LHCN-M2 (cell line): ENCODE results near the gene CUX1. TPM values are rescaled to one million over a fixed set of nuclear protein-coding genes. Genes with fewer than 3 reads are reported as not detected.
A peak's percentile ranks its signal among the peaks of the same experiment; 100 is the strongest.

ENCODE experiments used
- DNase-seq: peaks from one replicate; pipeline ENCODE4 v3.0.0-alpha.2; 2012; ENCODE audit warnings: low read depth
- total RNA-seq: library from RNA; depleted of rRNA; stranded (reverse); fragments of >200 nt; gene quantifications from 2 replicates; pipeline ENCODE4 v1.2.3, GENCODE V29; 2014

Gene CUX1
- total RNA-seq, 1 experiment from 2014 or later, result 33.3 TPM

- no peak for DNase-seq
These were observed 73.5 kb downstream of the CUX1 start for GRCh38 chr7:101890749-101891523.

GRCh38 chr7:101891936-101892640 lies 74.7 kb downstream of the CUX1 start:
- DNase-seq, result no peak

GRCh38 chr7:101893341-101894082 lies 76.1 kb downstream of the CUX1 start:
- DNase-seq, result no peak

DNA sequence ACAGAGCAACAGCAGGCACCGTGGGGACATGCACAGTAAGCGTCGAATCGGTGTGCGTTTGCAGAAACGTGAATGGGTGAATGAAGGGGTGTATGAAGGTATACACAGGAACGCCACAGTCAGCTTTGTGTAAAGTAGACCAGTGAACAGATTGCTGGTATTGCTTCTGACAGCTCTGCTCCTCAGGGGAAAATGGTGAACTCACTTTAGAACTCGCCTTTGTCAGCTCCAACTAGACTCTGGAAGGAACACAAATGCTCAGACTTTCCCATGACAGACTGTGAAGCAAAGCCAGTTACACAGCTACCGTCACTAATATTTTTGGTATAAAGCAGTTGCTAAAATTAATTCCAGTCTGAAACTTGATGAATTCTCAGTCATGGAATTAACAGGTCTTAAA lies 78.9 kb downstream of the CUX1 start:
- DNase-seq, result no peak

DNA sequence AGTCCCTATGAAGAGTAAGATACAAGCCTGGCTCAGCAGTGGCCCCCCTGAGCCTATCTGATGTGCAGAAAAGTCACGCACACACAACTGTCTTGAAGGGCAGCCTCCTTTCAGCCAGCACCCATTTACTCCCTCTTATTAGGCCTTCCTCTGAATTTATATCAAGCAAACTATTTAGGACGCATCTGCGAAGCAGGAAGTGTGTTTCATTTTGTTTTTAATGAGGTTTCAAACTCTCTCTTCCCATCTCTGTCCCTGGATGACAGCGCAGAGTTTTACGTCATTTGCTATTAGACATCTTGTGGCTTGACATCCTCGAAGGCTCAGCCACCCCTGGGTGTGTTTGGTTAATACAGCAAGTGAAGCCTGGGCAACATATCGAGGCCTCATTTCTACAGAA lies 79.5 kb downstream of the CUX1 start:
- DNase-seq, result no peak

- no peak for DNase-seq
These were observed 80.7 kb downstream of the CUX1 start for GRCh38 chr7:101898106-101898505.

DNA sequence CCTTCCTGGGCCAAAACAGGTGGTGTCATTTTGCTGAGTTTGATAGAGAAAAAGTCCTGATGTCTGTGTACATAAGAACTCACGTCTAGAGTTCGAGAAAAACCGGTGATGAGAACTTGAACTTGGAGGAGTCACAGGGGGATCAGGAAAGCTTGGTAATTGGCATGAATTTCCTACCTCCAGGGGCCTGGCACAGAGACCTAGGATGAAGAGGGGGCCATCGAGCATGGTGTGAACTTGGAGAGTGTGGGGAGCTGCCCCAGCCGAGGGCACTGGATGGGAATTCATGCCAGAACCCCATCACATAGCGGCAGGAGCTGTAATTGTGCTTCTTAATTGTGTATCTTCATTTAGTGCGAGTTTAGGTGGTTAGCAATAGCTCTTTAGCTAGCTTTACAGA lies 82.2 kb downstream of the CUX1 start:
- no peak for DNase-seq

DNA sequence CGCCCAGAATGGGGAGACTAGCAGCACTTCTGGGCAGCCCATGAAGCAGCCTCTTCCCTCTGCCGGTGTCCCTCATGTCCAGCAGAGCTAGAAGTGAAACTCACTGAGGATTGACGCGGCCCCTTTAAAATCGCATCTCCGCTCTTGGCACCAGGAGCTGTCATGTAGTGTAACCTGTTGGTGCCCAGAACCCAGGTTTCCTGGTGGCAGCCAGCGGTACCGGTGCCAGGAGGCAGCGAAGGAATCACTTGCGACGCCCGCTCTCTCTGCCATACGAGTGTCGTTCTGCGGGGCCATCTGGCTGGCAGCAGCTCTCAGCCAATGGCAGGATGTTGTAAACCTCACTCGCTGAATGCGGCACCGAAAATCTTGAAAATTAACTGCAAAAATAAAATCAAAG lies 82.7 kb downstream of the CUX1 start:
- peak; percentile 19 for DNase-seq

DNA sequence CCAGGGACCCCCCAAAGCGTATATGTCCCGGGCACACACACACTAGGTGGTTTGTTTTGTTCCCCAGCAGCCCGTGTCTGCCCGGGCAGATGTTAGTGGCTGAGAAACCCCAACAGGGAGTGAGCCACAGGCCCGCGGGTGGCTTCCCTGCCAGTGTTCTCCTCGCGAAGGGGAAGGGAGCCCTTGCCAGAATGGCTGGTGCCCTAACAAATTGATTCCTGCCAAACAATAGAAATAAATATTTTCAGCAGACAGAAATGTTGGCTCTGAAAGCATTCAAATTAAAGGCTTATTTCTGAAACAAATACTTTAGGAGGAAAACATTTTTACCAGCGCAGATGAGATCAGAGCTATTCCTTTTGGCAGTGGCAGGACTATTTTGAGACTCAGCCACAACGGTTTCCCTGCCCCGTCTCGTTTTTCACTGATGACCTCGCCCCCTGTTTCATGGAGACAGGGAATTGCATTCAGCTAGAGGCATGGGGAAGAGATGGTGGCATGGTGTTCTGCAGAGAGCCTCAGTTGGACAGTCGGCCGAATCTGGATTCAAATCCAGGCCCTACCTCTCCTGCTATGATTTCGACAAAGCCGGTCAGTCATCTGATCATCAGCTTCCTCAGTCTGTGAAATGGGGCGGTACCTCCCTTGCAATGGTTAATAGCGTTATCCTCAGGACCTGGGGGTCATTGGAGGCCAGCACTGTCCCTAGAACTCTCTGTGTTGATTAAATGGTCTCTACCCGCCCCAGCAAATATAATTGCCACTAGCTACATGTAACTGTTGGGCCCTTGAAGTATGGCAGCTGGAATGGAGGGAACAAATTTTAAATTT lies 84.5 kb downstream of the CUX1 start:
- DNase-seq, result peak; percentile 38

- DNase-seq, result no peak
These were observed 85.5 kb downstream of the CUX1 start for GRCh38 chr7:101902680-101903514.

DNA sequence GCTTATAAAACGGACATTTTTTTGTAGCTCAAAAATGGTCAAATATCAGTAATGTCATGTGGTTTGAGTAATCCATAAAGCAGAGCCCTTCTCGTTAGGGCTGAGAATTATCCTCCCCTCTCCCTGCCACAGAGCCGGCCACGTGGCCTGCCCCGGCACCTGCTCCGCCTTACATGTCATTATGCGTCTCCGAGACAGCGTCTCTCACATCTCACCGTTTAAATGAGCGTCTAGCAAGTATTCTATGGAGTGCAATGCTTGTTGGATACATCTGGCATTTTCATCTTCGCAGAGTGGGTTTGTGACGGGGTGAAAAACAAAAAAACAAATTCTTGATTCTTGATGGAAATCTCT lies 86.1 kb downstream of the CUX1 start:
- DNase-seq, result no peak

GRCh38 chr7:101904019-101904418 lies 86.6 kb downstream of the CUX1 start:
- no peak for DNase-seq

- DNase-seq, result no peak
These were observed 87.9 kb downstream of the CUX1 start for GRCh38 chr7:101905203-101905865.

- DNase-seq, result peak; percentile 13
These were observed 89.1 kb downstream of the CUX1 start for GRCh38 chr7:101906291-101907240.

DNA sequence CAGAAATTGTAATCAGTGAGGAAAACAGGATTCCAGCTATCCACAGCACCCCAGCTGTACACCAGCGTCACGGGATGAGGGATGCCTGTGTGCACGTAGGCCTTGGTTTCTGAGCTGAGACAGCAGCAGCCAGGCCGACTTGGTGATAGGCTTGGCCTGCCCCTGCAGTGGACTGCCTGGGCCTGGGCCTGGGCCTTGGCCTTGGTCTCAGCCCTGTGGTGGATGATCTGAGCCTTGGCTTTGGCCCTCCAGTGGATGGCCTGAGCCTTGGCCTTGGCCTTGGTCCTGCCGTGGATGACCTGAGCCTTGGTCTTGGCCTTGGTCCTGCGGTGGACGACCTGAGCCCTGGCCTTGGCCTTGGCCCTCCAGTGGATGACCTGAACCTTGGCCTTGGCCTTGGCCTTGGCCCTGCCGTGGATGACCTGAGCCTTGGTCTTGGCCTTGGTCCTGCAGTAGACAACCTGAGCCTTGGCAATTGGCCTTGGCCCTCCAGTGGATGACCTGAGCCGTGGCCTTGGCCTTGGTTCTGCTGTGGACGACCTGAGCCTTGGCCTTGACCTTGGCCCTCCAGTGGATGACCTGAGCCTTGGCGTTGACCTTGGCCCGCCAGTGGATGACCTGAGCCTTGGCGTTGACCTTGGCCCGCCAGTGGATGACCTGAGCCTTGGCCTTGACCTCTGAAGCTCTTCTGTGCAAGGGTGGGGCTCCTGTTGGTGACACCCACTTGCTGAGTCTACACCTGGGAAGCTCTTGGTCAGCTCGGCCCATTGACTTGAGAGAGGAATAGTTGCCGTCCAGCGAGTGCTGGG lies 93.8 kb downstream of the CUX1 start:
- DNase-seq, result no peak

DNA sequence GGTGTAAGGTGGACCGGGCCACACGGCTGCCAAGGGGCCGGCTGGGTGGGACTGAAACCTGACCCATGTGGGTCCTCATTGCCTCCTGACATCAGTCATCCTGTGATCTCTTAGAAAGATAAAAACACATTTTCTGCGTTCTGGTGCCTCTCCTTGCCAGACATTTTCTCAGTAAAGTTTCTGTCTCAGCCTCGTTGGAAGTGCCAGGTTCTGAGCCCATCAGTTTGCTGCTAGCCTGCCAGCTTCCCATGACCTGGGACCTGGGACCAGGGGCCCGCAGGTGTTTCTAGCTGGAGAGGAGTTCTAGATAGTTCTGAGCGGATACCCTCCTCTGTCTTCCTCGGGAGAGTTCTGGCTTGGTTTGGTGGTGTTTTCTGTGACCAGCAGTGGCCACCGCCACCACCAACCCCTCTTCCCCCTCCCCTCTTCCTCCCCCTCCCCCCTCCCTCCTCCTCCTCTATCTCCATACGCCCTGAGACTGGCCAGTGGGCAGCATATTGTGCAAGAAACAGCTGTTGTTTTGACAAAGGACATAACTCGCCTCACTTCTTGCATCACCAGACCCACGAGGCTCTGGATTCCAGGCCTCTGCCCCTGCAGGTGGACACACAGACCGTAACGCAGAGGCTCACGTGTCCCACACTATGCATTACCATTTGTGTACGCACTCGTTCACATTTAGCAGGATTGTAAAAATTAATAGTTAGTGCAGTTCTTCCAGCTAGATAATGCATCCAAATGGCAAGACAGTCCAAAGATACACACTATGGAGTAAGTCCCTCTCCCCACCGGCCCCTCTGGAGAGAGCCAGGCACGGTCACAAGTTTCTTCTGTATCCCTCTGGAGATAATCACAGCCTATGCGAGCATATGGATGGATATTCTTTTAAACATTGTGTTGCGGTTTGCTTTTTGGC lies 94.6 kb downstream of the CUX1 start:
- peak; percentile 86 for DNase-seq

DNA sequence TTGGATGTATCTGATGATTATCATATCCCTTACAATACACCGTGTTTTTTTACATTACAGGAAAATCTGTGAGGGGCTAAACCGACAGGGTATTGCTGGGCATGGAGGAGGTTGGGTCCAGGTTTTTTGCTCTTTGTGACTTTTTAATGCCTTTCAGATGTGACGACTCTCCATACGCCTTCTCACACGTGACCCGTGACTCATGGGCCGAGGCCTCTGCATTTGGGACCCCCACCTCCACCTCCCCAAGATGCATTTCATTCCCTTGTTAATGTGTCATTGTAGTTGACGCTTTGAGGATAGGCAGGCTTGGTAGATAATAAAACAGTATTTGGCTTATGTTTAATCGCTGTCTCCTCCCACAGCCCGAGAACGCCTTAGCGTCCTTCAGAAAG lies 95.3 kb downstream of the CUX1 start:
- no peak for DNase-seq
